ENCODE measurements around the gene CCDC71.

DNA sequence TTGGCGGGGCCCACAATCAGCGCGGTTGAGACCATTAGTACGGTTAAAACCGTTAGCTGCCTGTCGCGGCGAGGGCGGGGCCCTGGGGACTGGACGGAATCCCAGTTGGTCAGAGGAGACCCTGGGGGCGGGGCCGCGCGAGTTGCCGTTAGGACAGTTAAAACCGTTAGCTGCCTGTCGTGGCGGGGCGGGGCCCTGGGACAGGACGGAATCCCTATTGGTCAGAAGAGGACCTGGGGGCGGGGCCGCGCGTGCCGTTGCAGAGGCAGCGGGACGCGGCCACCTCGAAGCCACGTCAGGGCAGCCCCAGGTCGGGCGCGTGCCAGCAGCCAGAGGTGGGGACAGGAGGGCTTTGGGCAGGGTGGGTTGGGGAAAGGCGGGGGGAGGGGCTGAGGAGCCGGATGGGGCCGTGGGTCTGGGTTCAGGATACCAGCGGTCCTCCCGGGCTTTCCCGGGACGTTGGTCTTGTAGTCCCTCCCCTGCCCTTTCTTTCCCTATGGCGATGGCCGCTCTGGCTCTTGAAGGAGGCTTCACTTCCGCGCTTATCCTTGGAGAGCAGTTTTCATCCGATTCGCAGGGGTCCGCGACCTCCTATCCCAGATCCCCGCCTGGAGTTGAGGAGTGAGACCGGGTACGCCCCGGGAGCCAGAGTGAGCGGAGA lies 33.2 kb upstream of the CCDC71 start:
- TF ChIP-seq ZNF266 (tag by site-specific recombination; IDR thresholded peaks at IDR 0.05; ENCODE audit: low read depth) (no peak), CTCF (tag by site-specific recombination; IDR thresholded peaks at IDR 0.05) (no peak), ZNF175 (tag by site-specific recombination; IDR thresholded peaks at IDR 0.05) (no peak), ZNF677 (tag by site-specific recombination; IDR thresholded peaks at IDR 0.05) (no peak)

Measured in HEK293 (cell line).